Stomach (tissue), 9 donors: ENCODE measurements around the gene HES5. TPM values are rescaled to one million over a fixed set of nuclear protein-coding genes. Genes with fewer than 3 reads are reported as not detected.

ENCODE experiments used
- DNase-seq, 2 donors: peaks; one replicate each; pipeline versions ENCODE4 v3.0.0 to v3.0.0-alpha.2; 2013 to 2019
- H3K27ac ChIP-seq, 5 donors: fragments of 200-600 bp in 4 of 5; sonication (generic) in 4 of 5; one replicate each; pipeline ENCODE4 v1.5.1; 2013 to 2019; ENCODE audit warnings: mild to moderate bottlenecking in 1 of 5, moderate library complexity in 1 of 5
- H3K27me3 ChIP-seq, 3 donors: fragments of 200-600 bp; sonication (generic); one replicate each; pipeline ENCODE4 v1.5.1; 2017 to 2019; ENCODE audit warnings: mixed run types in 1 of 3
- H3K36me3 ChIP-seq, 4 donors: fragments of 200-600 bp; sonication (generic); 1 replicate in 3 of 4; 2 replicates in 1 of 4; pipeline ENCODE4 v1.5.1; 2016 to 2019
- H3K4me1 ChIP-seq, 4 donors: fragments of 200-600 bp; sonication (generic); one replicate each; pipeline ENCODE4 v1.5.1; 2016 to 2019
- H3K4me3 ChIP-seq, 4 donors: fragments of 200-600 bp; sonication (generic) in 3 of 4; one replicate each; pipeline ENCODE4 v1.5.1; 2016 to 2019; ENCODE audit warnings: mild to moderate bottlenecking in 1 of 4
- H3K9me3 ChIP-seq, 4 donors: fragments of 200-600 bp; sonication (generic); one replicate each; pipeline ENCODE4 v1.5.1; 2016 to 2019
- EP300 ChIP-seq: sonication (generic); formaldehyde crosslinking; IDR thresholded peaks from one replicate; pipeline ENCODE4 v1.6.1; 2017; ENCODE audit warnings: antibody characterized with exemption
- POLR2A ChIP-seq, 4 donors: fragments of 450-650 bp; IDR thresholded peaks; one replicate each; pipeline ENCODE4 v1.6.1; 2016; ENCODE audit warnings: antibody characterized with exemption in 4 of 4, control low read depth in 2 of 4, mild to moderate bottlenecking in 1 of 4, moderate library complexity in 1 of 4
- POLR2AphosphoS5 ChIP-seq, 3 donors: sonication (generic); formaldehyde crosslinking; IDR thresholded peaks; one replicate each; pipeline ENCODE4 v1.6.1; 2016; ENCODE audit warnings: antibody characterized with exemption in 3 of 3
- WGBS, 5 donors: extraction: QIAGEN DNeasy Blood & Tissue Kit in 3 of 5; methylation state at CpG; one replicate each; pipeline versions ENCODE4 v1.1.5 to v1.1.7; 2013 to 2018; 5-methylcytosine and 5-hydroxymethylcytosine counted together
- intact Hi-C: fragments of 100-400 bp; cut with DNase I; formaldehyde crosslinking; loops from one replicate; pipeline ENCODE4 v1.15.1; 2023; ENCODE audit warnings: low total_unique reads
- polyA plus RNA-seq, 3 donors: library from polyadenylated mRNA; stranded (reverse); fragments of 200-250 nt; gene quantifications; one replicate each; pipeline ENCODE4 v1.2.3, GENCODE V29; 2013
- total RNA-seq, 5 donors: library from RNA; depleted of rRNA; stranded (reverse); fragments of >200 nt; gene quantifications; one replicate each; pipeline versions ENCODE4 v1.1.0 to v1.2.3, GENCODE V29; 2014 to 2016
- TF ChIP-seq, protein P1 (sequence below), 7 experiments: fragments of 450-650 bp in 4 of 7; fragments of 200-600 bp in 3 of 7; sonication (generic) in 3 of 7; IDR thresholded peaks; one replicate each; pipeline ENCODE4 v1.5.1; 2016 to 2019; ENCODE audit warnings: antibody characterized with exemption in 7 of 7, control low read depth in 2 of 7, mild to moderate bottlenecking in 1 of 7
- donor health status: healthy with polysubstance abuse.
- donor health status: Bipolar disorder and iron deficiency.
- donor health status: healthy.

The HES5 gene
- total and polyA plus RNA-seq, 8 donors: 0.25 to 9.6 TPM; not detected in 6

DNA sequence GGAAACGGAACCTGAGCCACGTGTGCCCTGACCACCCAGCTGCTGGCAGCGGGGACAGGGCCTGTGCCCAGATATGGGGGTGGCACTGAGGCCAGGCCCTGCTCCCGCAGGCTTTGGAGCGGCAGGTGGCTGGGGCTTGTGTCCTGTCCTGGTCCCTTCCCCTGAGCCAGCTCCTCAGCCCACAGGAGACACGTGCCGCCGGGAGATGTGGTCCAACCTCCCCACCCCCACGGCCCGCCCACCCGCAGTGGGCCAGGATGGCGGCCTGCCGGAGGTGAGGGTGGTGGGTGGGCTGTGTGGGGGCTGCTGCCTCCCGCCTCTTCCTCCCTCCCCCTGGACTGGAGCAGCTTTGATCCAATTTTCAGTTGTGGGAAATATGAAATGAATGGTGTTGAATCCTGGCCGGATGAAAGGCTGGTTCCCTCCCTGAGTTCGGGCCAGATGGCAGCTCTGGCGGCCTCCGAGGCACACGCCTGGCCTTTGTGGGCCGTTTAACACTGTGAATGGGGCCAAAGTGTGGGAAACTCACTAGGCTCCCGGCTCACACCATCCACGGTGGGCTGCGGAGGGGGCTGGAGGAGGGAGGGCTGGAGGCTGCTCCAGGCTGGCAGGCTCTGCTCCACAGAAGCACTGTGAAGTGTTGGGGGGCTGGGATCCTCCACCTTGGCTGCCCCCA, 2.6 kb upstream of the HES5 start:
- no peak overlapping the region for H3K4me3 ChIP-seq
- no peak for TF ChIP-seq POLR2AphosphoS5 (IDR thresholded peaks at IDR 0.05)
- TF ChIP-seq, protein P1, sequence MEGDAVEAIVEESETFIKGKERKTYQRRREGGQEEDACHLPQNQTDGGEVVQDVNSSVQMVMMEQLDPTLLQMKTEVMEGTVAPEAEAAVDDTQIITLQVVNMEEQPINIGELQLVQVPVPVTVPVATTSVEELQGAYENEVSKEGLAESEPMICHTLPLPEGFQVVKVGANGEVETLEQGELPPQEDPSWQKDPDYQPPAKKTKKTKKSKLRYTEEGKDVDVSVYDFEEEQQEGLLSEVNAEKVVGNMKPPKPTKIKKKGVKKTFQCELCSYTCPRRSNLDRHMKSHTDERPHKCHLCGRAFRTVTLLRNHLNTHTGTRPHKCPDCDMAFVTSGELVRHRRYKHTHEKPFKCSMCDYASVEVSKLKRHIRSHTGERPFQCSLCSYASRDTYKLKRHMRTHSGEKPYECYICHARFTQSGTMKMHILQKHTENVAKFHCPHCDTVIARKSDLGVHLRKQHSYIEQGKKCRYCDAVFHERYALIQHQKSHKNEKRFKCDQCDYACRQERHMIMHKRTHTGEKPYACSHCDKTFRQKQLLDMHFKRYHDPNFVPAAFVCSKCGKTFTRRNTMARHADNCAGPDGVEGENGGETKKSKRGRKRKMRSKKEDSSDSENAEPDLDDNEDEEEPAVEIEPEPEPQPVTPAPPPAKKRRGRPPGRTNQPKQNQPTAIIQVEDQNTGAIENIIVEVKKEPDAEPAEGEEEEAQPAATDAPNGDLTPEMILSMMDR (IDR thresholded peaks at IDR 0.05): no peak
- TF ChIP-seq POLR2A (IDR thresholded peaks at IDR 0.05): no peak
- no peak for TF ChIP-seq EP300
- intact Hi-C loops: no loop called here
- no peaks in the 10 kb centered on the region for H3K9me3 ChIP-seq
- WGBS, 5 donors: 66 to 85% (median 80%) methylated on average over 12 to 23 of the region's 23 CpGs
- peaks cover 42 to 59% (median 56%) of the 10 kb centered on the region in 4 donors for H3K4me1 ChIP-seq
- peak in 1 of 2 donors; percentile 59 for DNase-seq
- H3K27me3 ChIP-seq: peaks cover 0 to 100% (median 59%) of the 10 kb centered on the region in 3 donors
- H3K36me3 ChIP-seq: no peaks in the 10 kb centered on the region
- H3K27ac ChIP-seq: no peak overlapping the region

DNA sequence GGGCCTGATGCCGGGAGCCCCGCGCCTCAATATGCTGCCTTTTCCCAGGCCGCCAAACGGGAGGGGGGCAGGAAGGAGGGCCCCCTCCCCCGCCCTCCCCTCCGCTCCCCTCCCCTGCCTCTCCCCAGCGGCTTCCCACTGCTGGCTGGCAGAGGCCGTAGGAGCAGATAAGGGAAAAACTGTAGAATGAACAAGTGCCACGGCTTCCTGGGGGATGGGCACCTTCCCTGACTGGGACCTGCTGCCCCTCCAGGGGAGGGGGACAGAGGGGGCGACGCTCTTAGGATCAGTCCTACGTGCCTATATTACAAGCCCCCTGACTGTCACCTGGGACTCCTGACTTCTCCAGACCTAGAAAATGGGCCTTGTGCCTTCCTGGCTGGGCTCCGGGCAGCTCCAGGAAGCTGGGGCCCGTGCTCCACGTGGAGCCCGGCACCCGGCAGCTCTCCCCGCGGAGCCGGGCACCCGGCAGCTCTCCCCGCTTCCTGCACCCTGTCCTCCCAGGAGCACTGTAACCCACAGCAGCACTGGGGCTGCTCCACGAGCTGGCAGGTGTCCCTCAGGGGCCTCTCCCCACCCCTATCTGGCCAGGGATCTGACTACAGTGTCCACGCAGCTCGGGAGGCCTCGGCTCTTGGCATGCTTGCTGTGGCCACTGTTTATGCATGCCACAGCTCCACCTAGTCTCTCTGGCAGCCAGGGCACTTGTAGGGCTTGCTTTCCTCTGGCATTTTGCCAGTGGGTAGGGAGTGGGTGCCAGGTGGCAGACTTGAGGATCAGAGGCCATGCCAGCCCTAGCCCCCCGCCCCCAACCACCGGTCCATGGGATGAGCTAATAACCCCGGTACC, 674 bp upstream of the HES5 start:
- H3K27me3 ChIP-seq: peaks cover 0 to 88% (median 57%) of the 10 kb centered on the region in 3 donors
- intact Hi-C loops: no loop called here
- peak; percentile 33 to 76 for DNase-seq
- peaks cover 52 to 66% (median 65%) of the 10 kb centered on the region in 4 donors for H3K4me1 ChIP-seq
- H3K36me3 ChIP-seq: no peaks in the 10 kb centered on the region
- peak overlapping the region in 4 of 5 donors; percentile 19 to 62 (median 32) for H3K27ac ChIP-seq
- 6 to 16% (median 12%) methylated on average over 15 to 30 of the region's 30 CpGs for WGBS, 5 donors
- H3K4me3 ChIP-seq: peak overlapping the region; percentile 31 to 55 (median 36)
- H3K9me3 ChIP-seq: no peaks in the 10 kb centered on the region
- TF ChIP-seq EP300 (no peak), POLR2A (IDR thresholded peaks at IDR 0.05) (no peak), POLR2AphosphoS5 (IDR thresholded peaks at IDR 0.05) (no peak)
- TF ChIP-seq, protein P1 (IDR thresholded peaks at IDR 0.05): no peak

DNA sequence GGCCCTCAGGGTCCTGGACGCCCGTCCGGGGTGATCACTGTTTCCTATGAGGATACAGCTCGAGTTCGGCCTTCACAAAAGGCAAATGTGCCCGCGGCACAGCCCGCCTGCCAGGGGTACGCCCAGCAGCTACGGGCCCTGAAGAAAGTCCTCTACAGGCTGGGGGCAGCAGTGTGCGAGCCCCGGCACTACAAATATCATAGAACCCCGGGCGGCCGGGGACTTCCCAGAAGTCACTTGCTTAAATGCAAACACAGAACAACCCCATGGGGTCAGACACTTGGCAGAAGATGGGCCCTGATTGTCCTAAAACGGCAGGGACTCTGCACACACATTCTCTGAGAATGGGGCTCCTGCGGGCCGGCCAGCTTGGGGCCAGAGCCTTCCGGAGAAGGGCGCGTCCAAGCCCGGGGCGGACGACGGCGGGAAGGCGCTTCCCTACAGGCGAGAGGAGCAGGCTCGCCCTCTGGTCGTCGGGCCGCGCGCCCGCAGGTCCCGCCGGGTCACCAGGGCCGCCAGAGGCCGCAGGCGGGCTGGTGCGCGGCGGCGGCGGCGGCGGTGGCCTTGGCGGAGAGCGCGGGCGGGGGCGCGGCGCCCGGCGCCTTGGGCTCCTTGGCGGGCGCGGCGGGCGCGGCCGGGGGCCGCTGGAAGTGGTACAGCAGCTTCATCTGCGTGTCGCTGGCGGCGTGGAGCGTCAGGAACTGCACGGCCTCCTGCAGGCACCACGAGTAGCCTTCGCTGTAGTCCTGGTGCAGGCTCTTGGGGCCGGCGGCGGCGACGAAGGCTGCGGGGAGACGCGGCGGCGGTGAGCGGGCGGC, 888 bp downstream of the HES5 start:
- Histone ChIP-seq H3K4me1 (peaks cover 60 to 68% (median 67%) of the 10 kb centered on the region in 4 donors), H3K27me3 (peaks cover 0 to 73% (median 50%) of the 10 kb centered on the region in 3 donors), H3K27ac (peak overlapping the region in 2 of 5 donors; percentile 38 to 46), H3K9me3 (no peaks in the 10 kb centered on the region), H3K4me3 (peak overlapping the region; percentile 31 to 55 (median 36)), H3K36me3 (no peaks in the 10 kb centered on the region)
- TF ChIP-seq POLR2AphosphoS5 (IDR thresholded peaks at IDR 0.05) (no peak), EP300 (no peak), POLR2A (IDR thresholded peaks at IDR 0.05) (no peak)
- TF ChIP-seq, protein P1 (IDR thresholded peaks at IDR 0.05): no peak
- WGBS, 5 donors: 4 to 28% (median 6%) methylated on average over 20 to 84 of the region's 84 CpGs
- no peak for DNase-seq
- intact Hi-C loops: no loop called here

DNA sequence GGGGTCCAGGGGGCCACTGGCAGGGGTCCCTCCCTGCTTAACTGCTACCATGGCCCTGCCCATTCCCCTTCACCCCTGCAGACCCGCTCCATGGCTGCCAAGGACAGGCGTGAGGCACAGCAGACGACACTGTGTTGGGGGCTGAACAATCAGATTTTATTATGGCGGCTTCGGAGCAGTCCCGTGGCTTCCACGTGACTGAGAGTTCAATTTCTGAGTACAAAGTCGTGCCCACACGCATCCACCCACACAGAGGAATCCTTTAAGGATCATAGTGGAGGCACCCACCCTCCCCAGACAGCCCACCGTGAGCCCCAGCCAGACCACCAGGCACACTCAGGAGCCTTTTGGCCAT, 1.5 kb downstream of the HES5 start:
- Histone ChIP-seq H3K27ac (peak overlapping the region in 2 of 5 donors; percentile 31 to 38), H3K36me3 (no peaks in the 10 kb centered on the region), H3K9me3 (no peaks in the 10 kb centered on the region), H3K4me1 (peaks cover 66 to 74% (median 73%) of the 10 kb centered on the region in 4 donors), H3K4me3 (peak overlapping the region in 2 of 4 donors; percentile 35 to 55), H3K27me3 (peaks cover 0 to 67% (median 50%) of the 10 kb centered on the region in 3 donors)
- WGBS, 5 donors: 49 to 79% (median 52%) methylated on average over 9 to 10 of the region's 10 CpGs
- TF ChIP-seq EP300 (no peak), POLR2AphosphoS5 (IDR thresholded peaks at IDR 0.05) (no peak), POLR2A (IDR thresholded peaks at IDR 0.05) (no peak)
- intact Hi-C loops: no loop called here
- no peak for DNase-seq
